GM21390 (cell line): Measurements from ENCODE around the gene CHRFAM7A.
"Not testable (repeated sequence)": the region's sequence is repeated elsewhere in the genome, so short reads cannot be mapped to it uniquely, and the experiment has no call there.

Source experiments
- ATAC-seq: cut with Tn5 transposase; IDR thresholded peaks from one replicate; pipeline ENCODE4 v1.9.1; 2021; ENCODE audit not compliant: unreplicated experiment

The CHRFAM7A gene

GRCh38 chr15:30392766-30393663, at the start of gene CHRFAM7A:
Gene CHRFAM7A, minus strand, starts transcription at chr15:30393540. Its CDS starts 10,189 bp downstream, at chr15:30383351.
- not testable (repeated sequence) for ATAC-seq

- not testable (repeated sequence) for ATAC-seq
Measured at GRCh38 chr15:30438348-30438747, 45.0 kb upstream of the CHRFAM7A start.

- ATAC-seq, result not testable (repeated sequence)
Measured at GRCh38 chr15:30435878-30436277, 42.5 kb upstream of the CHRFAM7A start.

GRCh38 chr15:30420723-30421122, 27.4 kb upstream of the CHRFAM7A start:
- not testable (repeated sequence) for ATAC-seq

- ATAC-seq, result not testable (repeated sequence)
Measured at GRCh38 chr15:30414160-30414559, 20.8 kb upstream of the CHRFAM7A start, which contains the start of gene GOLGA8R. Gene GOLGA8R, minus strand, starts transcription at chr15:30414260. Its CDS starts 98 bp downstream, at chr15:30414162.

- ATAC-seq, result not testable (repeated sequence)
Measured at GRCh38 chr15:30407636-30408035, 14.3 kb upstream of the CHRFAM7A start.

- not testable (repeated sequence) for ATAC-seq
Measured at GRCh38 chr15:30398988-30399387, 5.6 kb upstream of the CHRFAM7A start.

- not testable (repeated sequence) for ATAC-seq
Measured at GRCh38 chr15:30393664-30393991, 288 bp upstream of the CHRFAM7A start.

GRCh38 chr15:30386318-30386887, 6.9 kb downstream of the CHRFAM7A start:
- not testable (repeated sequence) for ATAC-seq

- ATAC-seq, result not testable (repeated sequence)
Measured at GRCh38 chr15:30377082-30377413, 16.3 kb downstream of the CHRFAM7A start.

GRCh38 chr15:30376375-30377081, 16.8 kb downstream of the CHRFAM7A start:
- ATAC-seq, result not testable (repeated sequence)

- not testable (repeated sequence) for ATAC-seq
Measured at GRCh38 chr15:30375872-30376271, 17.5 kb downstream of the CHRFAM7A start.

GRCh38 chr15:30374862-30375261, 18.5 kb downstream of the CHRFAM7A start:
- not testable (repeated sequence) for ATAC-seq

- not testable (repeated sequence) for ATAC-seq
Measured at GRCh38 chr15:30368271-30368670, 25.1 kb downstream of the CHRFAM7A start.

GRCh38 chr15:30367246-30367645, 26.1 kb downstream of the CHRFAM7A start:
- not testable (repeated sequence) for ATAC-seq

- not testable (repeated sequence) for ATAC-seq
Measured at GRCh38 chr15:30361404-30361803, 31.9 kb downstream of the CHRFAM7A start.

- ATAC-seq, result not testable (repeated sequence)
Measured at GRCh38 chr15:30360990-30361389, 32.4 kb downstream of the CHRFAM7A start.

- not testable (repeated sequence) for ATAC-seq
Measured at GRCh38 chr15:30355043-30355442, 38.3 kb downstream of the CHRFAM7A start.

GRCh38 chr15:30349803-30350202, 43.5 kb downstream of the CHRFAM7A start:
- ATAC-seq, result not testable (repeated sequence)

GRCh38 chr15:30336584-30336983, 56.8 kb downstream of the CHRFAM7A start:
- not testable (repeated sequence) for ATAC-seq

- ATAC-seq, result peak; percentile 57
Measured at GRCh38 chr15:30334152-30334551, 59.2 kb downstream of the CHRFAM7A start.
